HG03354 (cell line): ENCODE measurements around the gene DNAJC5G.
"Not testable (repeated sequence)": the region's sequence is repeated elsewhere in the genome, so short reads cannot be mapped to it uniquely, and the experiment has no call there.

Experiments
- ATAC-seq: cut with Tn5 transposase; IDR thresholded peaks from one replicate; pipeline ENCODE4 v1.9.1; 2021; ENCODE audit warnings: mild to moderate bottlenecking; ENCODE audit not compliant: unreplicated experiment, poor library complexity, severe bottlenecking

Gene DNAJC5G

DNA sequence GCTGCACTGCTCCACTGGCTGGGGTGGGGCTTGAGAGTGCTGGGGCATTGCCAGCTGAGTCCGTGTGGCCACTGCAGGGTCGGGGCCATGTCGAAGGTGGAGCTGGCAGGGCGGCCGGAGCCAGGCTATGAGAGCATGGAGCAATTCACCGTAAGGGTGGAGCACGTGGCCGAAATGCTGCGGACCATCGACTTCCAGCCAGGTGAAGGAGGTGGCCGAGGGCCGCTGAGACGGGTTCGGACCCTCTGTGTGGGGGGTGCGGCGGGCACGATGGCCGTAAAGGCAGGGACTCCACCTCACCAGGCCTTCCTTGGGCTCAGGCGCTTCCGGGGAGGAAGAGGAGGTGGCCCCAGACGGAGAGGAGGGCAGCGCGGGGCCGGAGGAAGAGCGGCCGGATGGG, 30.9 kb downstream of the DNAJC5G start:
- ATAC-seq: no peak

DNA sequence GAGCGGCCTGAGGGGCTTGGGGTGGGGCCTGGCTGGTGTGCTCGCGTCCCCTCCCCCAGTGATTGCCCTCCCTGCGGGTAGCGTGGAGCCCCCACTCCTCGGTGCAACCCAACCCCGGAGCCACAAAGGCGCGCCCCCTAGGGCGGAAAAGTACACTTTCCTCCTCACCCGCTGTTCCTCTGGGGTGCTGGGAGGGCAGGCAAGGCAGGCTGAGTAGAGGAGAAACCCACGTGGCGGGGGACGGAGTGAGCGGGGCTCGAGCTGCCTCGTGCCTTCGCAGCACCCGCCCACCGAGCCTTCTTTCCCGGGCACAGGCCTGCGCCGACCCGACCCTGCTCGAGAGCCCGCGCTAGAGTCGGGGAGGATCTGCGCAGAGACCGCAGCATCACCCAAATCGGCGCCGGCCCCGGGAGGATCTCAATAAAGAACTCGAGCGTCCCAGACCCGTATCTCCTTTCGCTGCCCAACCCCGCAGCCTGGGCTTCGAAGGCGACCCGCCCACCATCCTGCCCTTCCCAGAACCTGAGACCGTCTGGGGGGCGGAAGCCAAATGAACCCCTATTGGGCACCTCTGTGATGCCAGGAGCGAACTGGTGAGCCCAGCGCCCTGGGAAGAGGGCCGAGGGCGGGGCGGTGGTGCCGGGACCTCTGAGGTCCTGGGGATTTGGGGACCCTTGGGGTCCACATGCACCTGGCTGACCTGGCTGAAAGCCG, 31.5 kb downstream of the DNAJC5G start:
- no peak for ATAC-seq

DNA sequence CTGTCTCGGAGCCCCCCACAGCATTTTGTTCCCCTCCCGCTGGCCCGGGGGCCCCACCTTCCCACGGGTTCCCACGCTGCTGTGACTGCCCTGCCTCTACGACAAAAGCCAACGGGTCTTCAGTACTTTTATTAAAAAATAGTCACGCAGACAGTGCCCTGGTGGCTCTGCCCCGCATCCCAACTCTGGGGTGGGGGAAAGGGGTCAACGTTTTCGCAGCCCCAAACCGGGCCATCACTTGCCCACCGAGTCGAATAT, 32.0 kb downstream of the DNAJC5G start:
- ATAC-seq: no peak

DNA sequence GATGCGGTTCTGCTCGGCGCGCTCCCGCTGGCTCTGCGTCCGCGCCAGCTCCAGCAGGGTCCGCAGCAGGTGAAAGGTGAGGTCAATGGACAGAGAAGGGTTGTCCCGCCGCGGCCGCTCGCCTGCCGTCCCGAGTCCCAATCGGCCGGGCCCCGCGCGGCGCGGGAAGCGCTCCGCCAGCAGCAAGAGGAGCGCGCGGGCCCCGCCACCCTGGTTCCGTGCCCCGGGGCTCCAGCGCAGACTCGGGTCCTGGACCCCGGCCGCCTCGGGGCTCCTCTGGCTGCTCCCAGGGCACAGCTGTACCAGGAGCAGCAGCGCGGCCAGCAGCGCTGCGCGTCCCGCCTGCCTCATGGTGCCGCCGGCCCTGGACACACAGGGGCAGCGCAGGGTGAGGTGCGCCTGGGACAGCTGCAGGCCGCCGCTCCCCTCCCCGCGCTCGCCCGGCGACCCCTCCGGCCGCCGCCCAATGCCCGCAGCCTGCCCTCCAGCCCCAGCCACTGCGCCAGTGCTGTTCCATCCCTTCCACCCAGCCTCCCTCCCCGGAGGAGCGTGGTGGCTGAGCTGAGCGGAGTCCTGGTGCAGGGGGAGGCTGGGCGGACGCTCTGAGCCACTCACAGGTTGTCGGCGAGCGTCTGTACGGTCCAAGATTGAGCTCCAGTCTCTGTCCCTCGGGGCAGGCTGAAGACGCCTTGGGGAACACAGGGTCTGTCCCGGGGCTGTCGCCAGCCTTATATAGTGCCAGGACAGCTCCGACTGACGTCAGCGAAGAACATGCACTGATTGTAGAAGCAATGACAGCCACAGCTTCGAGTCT, 32.5 kb downstream of the DNAJC5G start:
- ATAC-seq: no peak

DNA sequence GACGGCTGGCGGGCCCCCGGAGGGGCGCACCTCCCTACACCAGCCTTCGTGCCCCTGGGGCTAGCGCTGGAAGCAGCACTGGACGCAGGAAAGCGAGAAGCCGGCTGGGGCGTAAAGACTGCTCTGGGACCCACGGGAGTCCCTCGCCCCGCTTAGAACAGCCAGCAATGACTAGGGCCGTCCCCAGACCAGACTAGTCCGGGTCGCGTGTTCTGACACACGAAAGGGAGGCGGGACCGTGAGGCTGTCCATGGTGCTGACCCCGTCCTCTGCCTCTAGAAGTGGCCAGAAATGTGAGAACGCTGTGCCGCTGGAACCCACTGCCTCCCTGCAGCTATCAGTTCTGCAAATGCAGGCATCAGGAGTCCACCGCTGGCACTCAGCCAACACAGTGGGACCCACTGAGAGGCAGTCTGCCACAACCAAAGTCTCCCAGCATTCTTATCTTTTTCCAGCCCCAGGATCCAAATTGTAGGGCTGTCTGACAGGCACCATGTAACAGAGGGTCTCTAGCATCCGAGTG, 33.2 kb downstream of the DNAJC5G start, which contains the start of gene UCN:
UCN (minus strand) TSS at position 87 of the 523 bp plus-strand sequence. CDS start 550 bp downstream, outside the sequence.
- no peak for ATAC-seq

DNA sequence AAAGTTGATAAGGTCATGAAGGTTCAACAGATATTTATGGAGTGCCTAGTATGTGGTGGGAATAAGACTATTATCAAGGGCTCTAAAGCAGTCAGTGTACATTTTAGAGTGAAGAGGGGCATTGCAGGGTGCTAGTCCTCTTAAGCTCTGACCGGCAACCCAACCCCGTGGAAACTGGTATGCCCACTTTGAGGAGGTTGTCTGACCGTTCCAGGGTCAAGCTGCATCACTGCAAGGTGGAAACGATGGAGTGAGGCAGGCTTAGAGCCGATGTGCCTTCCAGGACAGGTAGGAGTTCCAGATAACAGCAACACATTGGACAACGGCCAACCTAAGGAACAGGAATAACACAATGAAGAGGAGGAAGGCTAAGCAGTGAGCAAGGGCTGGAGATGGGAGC, 34.4 kb downstream of the DNAJC5G start:
- no peak for ATAC-seq

DNA sequence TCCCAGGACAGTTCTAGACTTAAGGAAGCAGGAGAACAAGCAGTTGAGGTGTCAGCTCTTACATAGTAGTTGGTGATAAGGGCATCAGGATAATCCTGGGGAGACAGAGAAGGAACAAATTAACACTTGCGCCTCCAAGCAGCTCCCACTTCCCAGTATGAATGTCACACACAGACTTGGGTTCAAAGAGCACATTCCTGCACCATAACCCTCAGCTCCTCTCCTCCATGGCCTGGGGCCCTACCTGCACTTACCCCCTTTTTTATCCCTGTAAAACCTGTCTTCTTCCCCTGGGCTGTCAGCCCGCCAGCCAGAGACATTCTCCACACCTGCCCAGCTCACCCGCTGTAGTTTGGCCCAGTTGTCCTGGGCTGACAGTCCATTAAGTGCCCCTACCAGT, 36.9 kb downstream of the DNAJC5G start:
- ATAC-seq: no peak

DNA sequence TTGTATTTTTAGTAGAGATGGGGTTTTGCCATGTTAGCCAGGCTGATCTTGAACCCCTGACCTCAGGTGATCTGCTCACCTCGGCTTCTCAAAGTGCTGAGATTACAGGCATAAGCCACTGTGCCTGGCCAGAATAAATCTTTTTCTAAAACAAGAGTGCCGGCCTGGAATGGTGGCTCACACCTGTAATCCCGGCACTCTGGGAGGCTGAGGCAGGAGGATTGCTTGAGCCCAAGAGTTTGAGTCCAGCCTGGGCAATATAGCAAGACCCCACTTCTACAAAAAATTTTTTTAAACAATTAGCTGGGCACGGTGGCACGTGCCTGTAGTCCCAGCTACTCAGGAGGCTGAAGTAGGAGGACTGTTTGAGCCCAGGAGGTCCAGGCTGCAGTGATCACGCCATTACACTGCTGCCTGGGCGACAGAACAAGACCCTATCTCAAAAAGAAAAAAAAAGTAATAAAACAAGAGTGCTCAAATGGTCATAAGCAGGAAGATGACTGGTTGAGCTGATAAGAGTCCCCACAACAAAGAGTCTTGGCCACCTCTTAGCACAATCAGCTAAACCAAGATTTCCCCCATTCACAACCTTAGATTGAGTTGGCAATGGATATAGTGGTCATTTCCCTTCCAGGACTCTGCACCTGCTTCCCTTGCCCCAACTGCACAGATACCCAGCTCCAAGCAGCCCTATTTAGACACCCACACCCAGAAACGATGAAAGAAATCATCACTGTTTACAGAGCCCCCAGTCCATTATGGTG, 38.8 kb downstream of the DNAJC5G start:
- ATAC-seq: no peak

DNA sequence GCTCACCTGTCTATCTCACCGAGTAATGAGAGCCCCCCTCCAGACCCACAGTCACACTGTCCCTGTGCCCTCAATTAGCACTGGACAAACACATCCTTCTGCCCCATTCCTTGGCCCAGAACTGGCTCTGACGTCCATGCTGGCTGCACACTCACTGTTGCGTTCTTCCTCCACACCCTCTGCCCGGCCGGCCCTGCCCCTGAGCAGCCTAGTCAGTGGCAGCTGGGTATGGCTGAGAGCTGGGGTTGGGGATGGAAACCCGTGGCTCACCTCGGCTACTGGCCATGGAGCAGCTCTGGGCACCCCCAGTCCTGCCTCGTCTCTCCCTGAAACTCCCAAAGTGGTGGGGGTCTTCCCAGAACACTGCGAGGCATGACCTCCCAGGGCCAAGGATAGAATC, 39.5 kb downstream of the DNAJC5G start:
- ATAC-seq: no peak

DNA sequence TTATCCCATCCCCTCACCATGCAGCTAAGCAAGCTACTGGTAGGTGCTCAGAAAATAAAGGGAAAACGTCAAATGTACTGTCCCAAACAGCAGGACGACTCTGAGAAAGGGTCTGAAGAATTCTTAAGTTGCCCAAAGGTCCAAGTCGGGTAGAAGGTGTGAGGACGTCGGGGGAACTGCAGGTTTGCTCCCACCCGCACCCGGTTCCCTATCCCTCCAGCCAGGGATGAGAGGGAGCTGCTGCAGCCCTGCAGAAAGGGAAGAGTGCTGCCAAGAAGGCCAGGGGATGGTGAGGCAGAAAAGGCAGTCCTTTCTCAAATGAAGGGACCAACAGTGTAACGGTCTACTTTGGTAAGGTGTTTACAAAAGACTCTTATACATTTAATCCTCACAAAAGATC, 39.9 kb downstream of the DNAJC5G start:
- no peak for ATAC-seq

DNA sequence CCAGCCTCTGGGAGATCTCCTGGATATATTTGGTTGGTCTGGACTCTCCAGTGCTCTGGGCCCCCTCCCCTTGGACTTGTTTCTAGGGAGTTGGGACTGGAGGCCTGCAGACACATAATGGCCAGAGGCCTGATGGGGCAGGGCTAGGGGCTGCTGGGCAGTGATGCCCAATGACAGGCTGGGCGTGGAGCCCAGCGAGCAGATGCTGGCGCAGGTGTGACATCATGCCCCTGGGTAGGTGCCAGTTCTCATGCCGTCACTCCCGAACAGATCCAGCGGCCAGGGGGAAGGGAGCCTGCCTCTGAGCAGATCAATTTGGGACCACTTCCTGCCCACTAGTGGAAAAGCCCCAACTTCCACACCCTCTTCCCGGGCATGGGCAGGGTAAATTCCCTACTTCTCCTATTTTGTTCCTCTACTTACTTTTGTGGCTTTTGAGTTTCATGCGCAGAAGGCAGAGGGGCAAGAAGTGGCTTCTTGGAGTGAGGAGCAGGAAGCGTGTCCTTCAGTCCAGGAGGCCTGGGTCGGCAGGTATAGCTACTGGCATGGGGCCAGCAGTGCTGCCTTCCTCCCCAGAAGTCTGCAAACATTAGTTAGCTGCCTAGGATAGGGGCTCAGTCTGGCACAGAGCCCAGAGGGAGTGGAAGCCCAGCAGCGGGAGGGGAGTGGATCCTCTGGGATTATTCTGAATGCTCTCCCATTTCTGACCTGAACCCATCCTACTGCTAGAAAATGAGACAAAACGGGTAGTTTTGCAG, 41.6 kb downstream of the DNAJC5G start:
- ATAC-seq: no peak

DNA sequence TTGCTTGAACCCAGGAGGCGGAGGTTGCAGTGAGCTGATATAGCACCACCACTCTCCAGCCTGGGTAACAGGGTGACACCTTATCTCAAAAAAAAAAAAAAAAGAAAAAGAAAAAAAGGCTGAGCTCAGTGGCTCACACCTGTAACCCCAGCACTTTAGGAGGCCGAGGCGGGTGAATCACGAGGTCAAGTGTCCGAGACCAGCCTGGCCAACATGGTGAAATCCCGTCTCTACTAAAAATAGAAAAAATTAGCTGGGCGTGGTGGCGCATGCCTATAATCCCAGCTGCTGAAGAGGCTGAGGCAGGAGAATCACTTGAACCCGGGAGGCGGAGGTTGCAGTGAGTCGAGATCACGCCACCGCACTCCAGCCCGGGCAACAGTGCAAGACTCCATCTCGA, 44.6 kb downstream of the DNAJC5G start:
- ATAC-seq: not testable (repeated sequence)

DNA sequence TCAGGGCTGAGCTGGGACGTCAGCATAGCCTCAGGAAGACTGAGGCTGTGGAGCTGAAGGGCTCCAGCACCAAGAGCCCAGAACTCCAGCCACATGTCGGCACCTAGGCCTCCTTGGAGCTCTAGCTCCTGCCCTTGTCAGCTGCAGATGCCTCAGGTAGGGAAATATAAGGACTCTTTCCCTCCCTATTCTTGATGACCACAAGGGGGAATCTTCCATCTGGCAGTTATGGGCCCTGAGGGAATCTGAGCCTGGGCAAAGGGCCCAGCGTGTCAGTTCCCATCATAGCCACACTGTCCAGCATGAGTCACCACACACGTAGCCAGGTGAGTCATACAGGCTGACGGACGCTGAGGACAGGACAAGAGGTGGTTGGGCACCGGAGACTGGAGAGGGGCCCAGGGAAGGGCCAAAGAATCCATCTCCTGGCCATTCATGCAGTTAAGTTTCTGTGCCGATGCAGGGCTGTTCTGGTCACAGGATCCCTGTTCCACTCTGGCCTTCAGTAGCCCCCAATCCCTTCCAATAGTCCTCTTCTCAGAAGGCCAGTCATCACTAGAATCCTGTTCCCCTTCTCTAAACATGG, 45.8 kb downstream of the DNAJC5G start:
- ATAC-seq: no peak

DNA sequence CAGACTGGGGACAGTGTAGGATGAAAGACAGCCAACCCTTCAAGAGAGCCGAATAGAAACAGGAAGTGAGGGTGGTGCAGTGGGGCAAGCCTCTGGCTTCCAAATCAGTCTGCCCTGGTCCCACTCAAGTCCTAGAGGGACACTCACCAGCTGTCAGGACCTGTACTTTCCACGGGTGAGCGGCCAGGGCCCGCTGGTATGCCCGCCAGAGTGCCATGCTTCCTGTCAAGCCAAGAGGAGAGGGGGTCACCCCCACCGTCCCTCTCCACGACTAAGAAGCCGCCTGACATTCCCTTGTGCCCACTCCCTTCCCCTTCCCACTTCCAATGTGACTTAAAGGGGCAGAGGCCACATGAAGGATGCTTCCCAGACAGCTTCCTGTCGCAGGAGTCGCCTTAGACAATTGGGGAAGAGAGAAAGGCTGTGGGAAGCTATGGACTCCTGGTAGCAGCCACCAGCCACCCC, 47.1 kb downstream of the DNAJC5G start:
- no peak for ATAC-seq

DNA sequence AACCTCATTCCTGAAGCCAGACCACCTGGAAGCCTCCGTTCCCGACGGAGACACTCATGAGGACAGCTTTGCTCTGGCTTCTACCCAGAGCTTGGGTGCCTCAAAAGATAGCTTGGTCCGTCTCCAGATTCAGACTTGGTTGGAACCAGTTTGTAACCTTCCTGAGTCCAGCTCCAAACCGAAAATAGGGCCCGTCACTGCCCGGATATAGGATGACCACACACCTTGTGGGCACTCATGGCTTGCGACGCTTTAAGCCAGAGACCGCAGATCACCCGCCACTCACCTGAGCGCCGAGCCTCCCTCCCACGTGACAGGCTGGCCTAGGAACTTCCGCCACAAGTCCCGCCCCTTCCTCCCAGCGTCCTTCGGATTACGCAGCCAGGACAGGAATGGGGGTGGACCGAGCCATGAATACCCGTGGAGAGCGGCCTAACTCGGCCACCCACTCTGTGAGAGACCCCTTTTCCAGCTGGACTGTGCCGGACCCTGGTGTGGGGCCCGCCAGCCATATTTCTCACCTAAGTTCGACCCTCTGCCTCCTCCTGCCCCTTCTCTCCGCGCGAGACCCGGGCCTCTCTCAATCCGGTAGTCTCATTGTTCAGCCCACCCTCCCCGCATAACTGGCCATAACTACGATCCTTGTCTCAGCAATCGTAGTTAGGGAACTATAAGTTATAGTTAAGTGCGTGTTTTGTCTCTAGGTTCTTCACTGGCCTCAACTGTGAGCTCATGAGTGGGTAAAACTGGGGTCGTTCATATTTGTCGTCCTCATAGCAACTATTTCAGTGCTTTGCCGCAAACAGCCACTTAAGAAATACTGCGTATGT, 47.7 kb downstream of the DNAJC5G start, which contains the start of gene MPV17:
MPV17 (minus strand) TSS at position 332 of the 830 bp plus-strand sequence. CDS start 580 bp downstream, outside the sequence.
- ATAC-seq: peak; percentile 94

DNA sequence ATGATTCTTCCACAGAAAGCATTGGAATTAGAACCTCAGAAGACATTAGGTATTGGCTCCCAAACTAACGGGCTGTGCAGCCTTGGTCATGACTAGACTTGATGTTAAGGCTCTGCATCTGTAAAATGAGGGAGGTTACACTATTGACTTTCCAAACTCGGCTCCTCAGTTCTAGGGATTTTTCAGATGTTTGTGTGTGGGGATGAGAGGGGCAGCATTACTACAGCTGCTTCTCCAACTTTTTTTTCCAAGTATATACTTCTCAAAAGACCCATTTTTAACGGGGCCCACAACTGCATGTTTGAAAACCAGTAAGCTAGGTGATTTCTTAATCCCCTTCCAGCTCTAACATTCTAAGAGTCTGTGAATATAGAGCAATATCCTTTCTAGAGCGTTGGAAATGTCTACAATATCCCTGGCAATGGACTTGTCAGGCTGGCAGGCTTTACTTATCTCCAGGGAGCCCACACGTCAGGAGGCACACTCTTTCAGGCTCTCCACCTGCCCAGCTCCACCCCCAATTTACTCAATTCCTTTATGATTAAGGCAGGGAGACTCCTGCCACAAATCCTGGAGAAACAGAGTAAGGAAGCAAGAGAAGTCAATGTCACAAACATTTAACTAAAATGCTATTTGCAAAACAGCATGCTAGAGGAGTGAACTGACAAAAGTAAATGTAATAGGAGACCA, 48.5 kb downstream of the DNAJC5G start:
- ATAC-seq: no peak

DNA sequence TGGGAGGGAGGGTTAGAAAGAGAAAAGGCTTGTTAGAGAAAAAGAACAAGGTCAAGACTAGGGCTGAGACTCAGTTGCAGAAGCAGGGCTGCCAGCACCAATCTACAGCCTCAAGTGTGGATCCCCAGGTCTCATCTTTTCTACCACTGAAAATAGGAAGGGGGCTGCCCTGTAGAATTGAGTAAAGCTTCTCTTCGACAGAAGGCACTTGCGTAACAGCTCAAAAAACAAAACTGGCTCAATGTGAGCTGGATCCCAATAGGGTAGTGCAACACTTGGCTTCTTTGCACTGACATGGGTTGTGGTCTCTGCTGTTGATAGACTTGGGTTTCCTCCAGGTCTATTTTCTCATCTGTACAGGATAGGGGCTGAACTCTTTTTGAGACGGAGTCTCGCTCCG, 49.5 kb downstream of the DNAJC5G start:
- no peak for ATAC-seq
